GM12801 (cell line): Measurements from ENCODE around the gene SNX17.

ENCODE experiments used
- TF ChIP-seq, protein P1 (sequence below): IDR thresholded peaks from one replicate; pipeline ENCODE4 v1.5.1; 2011; ENCODE audit warnings: control low read depth; ENCODE audit not compliant: insufficient read length; ENCODE audit errors: extremely low read depth

The SNX17 gene

DNA sequence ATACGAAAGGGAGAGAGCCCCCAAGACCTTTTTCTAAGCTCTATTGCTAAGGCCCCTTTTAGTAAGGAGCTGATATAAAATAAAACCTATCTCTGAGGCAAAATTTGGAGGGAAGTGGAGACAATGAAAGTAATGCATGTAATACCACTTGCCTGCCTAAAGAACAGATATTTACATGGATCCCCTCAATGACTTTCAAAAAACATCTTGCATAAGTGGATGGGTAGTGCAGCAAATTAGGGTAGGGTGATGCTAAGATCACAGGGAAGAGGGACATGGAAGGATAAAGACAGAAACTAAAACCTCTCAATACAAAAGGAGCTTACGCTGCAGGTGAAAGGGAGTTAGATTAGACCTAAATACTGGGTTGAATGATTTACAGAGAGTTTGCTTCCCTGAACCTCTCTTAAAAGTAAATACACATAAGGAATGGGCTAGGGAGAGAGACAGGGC lies 9.0 kb downstream of the SNX17 start:
- TF ChIP-seq, protein P1, sequence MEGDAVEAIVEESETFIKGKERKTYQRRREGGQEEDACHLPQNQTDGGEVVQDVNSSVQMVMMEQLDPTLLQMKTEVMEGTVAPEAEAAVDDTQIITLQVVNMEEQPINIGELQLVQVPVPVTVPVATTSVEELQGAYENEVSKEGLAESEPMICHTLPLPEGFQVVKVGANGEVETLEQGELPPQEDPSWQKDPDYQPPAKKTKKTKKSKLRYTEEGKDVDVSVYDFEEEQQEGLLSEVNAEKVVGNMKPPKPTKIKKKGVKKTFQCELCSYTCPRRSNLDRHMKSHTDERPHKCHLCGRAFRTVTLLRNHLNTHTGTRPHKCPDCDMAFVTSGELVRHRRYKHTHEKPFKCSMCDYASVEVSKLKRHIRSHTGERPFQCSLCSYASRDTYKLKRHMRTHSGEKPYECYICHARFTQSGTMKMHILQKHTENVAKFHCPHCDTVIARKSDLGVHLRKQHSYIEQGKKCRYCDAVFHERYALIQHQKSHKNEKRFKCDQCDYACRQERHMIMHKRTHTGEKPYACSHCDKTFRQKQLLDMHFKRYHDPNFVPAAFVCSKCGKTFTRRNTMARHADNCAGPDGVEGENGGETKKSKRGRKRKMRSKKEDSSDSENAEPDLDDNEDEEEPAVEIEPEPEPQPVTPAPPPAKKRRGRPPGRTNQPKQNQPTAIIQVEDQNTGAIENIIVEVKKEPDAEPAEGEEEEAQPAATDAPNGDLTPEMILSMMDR = no peak

DNA sequence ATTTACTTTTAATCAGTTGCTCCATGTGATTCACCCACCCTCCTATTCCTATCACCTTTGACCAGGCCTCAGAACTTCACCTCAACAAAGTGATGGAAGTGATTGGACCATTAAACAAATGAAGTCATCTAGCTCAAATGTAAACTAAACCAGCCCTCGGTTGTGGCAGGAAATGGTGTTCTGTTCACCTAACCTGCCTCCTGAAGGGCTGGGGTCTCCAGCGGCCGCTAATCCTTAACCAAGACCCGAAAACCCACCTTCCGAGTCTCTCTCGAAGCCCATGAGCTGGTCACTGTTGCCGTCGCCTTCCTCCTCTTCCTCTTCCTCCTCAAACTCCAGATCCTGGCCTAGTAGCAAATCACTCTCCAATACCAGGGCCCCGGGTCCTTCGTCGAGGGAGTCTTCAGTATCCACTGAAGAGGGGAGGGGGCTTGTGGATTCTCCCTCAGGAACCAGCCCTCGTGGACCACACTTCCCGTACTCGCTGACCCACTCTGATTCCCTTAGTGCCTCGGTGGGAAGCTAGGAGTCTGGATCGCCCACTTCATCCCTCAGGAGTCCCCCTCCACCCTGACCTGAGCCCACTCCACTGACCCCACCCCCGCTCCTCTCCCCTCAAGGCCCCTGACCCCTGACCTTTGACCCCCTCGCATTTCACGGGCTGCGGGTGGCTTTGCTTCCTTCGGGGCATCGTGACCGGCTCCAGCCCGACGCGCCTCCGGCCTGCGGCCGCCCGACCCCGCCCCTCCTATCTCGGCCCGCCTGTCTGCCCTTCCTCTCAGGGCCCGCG lies 9.6 kb downstream of the SNX17 start:
- TF ChIP-seq, protein P1 = no peak

DNA sequence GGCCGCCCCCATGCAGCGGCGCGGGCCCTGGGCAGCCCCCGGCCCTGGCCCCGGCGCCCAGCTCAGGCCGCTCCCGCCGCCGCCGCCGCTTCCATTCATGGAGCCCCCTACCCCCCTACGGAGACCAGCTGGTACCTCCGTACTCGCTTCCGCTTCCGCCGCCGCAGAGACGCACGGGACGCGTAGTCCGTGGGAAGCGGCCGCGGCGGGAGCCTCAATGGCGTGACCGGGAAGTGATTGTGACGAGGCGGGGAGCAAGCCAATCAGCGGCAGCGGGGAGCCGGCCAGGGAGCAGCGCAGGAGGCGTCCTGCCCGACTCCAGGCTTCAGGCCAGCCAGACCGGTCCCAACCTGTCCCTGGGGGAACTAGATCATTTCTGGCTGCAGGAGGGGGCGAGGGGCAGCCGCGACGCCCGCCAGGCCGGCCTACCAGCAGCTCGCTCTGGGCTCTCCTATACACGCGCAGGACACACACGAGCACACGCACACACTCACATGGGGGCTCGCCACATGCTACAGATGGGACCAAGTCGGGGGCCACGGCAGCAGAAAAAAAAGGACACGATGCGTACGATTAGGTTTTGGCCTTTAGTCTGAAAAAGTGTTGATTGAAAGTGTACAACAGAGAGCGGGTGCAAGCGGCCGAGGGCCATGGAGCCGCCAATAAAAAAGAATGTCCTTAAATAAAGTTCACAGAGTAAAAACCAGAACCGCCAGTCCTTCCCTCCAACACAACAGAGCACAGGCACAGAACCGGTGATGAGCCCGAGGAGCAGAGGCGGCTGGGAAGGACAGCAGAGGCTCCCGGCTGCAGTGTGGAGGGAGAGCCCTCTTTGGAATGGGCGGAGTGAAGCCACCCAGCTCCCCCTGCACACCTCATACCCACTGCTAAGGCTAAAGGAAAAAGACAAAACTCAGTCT lies 10.5 kb downstream of the SNX17 start, which contains the start of gene ZNF513:
ZNF513 (minus strand) TSS at position 109 of the 920 bp plus-strand sequence. CDS start 208 bp downstream, outside the sequence.
- TF ChIP-seq, protein P1 = no peak

DNA sequence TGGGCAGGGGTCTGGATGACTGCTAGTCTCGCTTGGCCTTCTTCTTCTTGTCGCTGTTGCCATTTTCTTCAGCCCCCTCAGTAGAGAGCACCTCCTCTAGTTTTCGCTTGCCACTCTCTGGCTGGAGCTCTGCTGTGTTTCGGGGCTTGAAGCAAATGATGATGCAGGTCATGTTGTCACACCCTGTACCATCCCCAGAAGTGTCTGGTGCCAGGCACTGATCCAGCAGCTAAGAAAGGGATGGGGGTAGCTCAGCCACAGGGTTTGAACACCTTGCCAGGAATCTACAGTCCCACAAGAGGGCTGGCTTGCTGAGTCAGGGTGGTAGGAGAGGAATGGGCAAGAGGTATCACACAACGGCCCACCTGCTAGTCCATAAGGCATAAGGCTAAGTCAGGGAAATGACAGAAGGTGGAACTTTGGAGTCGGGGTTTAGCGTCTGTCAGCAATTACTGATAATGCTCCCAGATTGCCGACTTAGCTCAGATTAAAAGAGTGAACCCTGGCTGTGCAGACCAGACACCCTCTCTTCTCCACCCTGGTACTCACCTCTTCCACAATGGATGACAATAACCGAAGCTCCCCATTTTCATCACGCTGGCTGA lies 11.3 kb downstream of the SNX17 start:
- TF ChIP-seq, protein P1 = no peak

DNA sequence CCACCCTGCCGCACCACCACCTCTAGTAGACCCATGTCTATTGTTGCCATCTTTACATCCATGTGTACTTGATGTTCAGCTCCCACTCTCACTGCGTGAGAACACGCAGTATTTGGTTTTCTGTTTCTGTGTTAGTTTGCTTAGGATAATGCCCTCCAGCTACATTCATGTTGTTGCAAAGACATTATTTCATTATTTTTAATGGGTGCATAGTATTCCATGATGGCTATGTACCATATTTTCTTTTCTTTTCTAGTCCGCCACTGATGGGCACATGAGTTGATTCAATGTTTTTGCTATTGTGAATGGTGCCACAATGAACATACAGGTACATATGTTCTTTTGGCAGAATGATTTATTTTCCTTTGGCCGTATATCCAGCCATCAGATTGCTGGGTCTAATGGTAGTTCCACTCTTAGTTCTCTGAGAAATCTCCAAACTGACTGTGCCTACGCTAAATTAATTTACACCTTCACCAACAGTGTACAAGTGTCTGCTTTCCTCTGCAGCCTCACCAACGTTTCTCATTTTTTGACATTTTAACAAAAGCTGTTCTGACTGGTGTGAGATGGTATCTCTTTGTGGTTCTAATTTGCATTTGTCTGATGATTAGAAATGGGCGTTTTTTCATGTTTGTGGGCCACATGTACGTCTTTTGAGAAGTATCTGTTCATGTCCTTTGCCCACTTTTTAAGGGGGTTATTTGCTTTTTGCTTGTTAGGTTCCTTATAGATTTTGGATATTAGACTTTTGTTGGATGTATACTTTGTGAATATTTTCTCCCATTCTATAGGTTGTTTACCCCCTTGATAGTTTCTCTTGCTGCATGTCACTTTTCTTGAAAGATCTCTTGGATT lies 20.6 kb downstream of the SNX17 start:
- TF ChIP-seq, protein P1 = no peak

DNA sequence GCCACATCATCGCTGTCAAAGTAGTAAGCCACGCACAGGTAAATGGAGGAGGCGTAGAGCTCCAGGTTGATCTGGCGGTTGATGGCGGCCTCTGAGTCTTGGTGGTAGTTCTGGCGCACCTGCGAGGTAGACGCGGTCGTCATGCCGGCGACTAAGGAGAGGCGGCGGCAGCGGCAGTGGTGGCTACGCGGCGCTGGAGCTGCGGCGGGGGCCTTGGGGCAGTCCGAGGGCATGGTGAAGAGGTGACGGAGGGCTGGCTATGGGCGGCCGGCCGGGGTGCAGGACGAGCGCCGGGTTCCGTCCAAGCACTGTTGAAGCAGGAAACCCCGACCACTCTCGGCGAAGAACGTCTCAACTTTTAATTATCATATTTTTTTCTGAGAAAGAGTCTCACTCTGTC lies 22.8 kb downstream of the SNX17 start:
- TF ChIP-seq, protein P1 = no peak
